A204.1 (cell line): ENCODE measurements around the gene FNDC11.
"Not testable (repeated sequence)": the region's sequence is repeated elsewhere in the genome, so short reads cannot be mapped to it uniquely, and the experiment has no call there.

Experiments
- FAIRE-seq: peaks from 2 replicates; lab custom pipeline; 2012; peaks lifted over from hg19 to GRCh38; lab: Jason Lieb, UNC

Gene FNDC11

DNA sequence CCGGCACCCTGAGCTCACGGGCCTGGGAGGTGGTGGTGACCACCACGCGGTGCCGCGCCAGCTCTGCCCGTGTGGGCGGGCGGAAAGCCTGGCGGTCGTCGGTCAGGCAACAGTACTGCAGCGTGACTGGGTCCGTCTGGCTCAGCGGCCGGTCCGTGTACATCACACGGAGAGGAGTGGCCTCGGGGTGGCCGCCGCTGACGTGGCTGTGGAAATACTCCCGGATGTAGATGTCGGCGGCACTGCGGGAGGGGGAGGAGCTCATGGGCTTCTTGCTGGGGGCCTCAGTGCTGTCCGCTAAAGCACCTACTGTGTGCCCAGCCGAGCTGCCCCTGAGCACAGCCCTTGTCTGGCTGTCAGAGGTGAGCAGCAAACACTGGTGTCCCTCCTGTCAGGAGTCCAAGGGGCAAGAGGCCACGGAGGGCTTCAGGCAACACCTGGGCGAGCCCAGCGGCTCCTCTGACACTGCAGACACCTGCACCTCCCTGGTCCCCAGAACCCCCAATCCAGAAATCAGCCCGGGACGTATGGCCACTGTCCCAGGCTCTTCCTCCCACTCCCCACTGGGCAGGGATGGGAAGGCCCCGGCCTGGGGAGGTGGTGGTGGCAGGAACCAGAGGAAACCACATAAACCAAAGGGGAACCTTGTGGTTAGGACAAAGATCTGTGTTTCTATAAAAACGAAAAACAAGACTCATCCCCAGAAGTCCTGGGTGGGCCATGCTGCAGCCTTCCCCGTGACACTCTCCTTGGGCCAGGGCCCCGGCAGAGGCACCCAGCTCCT, 13.6 kb downstream of the FNDC11 start:
- FAIRE-seq: no peak

DNA sequence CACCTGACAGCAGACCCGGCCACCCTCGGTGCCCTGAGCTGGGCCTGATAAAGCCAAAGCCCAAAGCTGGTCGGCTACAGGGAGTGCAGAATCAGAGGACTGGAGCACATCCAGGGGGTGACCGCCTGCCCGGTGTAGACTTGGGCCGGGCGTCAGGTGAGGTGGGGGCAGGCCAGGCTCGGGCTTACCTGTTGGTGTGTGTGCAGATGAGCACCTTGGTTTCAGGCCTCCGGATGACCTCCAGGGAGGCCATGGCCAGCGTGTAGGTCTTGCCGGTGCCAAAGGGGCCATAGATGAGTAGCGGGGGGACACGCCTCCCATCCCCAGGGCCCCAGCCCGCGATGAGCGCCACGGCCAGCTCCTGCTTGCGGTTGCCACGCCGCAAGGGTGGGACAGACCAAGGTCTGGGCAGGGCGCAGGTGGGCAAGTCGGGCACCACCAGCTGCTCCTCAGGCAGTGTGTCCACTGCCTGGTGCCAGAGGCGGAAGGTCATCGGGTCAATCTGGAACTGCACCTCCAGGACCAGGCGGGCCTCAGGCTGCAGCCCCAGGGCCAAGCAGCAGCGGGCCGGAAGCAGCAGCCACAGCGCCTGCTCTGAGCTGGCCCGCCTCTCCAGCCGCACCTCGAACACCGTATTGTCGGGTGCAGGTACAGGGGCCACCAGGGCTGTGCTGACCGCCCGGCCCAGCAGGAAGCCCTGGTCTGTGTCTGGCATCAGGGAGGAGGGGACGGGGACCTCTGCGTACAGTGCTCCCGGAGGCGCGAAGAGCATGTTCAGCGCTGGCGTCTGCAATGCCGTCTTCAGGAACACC, 14.4 kb downstream of the FNDC11 start:
- no peak for FAIRE-seq

DNA sequence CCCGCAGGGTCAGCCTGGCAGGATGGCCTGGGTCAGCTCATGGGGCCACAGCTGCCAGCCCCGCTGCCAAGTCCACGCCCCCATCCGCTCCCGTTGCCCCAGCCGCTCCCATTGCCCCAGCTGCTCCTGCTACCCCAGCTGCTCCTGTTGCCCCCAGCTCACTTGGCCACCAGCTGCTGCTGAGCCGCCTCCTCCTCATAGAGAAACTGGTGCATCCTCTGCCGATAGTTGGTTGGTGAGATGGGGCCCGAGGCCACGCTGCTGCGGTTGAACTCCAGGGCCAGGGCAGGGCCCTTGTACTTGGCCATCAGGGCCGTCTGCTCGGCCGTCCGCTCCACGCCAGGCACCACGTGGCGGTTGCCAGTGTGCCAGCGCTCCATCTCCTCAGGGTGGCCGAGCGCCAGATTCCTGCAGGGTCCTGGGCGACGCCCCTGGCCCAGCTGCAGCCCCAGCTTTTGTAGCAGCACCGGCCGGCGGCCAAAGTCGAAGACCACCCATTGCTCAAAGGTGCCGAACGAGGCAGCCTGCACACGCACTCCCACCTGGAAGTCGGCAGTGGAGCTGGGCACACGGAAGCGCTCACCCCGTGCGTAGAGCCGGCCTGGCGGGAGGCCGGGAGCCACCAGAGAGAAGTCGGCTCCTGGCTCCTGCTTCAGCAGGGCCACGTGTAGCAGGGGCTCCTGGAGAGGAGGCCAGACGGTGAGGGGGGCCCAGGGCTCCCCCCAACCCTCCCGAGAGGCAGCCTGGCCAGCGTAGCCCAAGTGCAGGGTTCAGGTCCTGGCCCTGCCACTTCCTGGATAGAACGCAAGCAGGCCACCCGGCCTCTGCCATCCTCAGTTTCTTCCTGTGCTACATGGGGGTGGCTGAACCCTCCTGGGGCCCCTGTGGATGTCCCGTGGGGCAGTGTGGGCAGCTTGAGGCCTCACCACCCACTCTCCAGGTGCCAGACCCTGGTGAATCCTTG, 15.3 kb downstream of the FNDC11 start:
- no peak for FAIRE-seq

DNA sequence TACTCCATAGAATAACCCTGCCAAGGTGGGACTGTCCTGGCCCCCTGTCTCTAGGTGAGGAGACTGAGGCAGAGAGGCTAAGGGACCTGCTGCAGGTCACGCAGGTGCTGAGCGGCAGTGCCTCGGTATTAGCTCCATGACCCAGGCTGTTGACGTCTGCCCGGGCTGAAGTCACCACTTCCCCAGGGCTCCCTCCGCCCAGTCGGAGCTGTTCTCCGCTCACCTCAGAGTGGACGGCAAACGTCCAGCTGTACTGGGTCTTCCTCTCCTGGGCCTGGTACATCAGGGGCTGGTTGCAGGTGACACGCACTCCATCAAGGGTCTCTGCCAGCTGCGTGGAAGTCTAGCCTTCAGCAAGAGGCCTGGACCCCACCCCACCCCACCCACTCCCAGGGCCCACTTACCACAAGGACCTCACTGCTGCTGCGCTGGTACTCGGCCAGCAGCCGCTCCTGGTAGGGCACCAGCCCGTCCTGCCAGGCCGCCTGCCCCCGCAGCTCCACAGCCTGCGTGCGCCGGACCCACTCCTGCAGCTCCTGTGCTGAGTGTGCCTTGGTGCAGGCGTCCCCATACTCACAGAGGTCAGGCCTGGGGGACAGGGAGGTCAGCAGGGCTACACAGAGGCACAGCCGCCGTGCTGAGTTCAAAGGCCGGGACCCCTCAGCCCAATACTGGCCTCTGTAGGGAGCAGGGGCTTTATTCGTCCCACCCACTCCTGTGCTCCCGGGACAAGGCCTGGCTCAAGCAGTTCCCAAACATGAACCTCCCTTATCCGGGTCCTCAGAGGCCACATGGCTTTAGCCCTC, 16.5 kb downstream of the FNDC11 start:
- FAIRE-seq: no peak

DNA sequence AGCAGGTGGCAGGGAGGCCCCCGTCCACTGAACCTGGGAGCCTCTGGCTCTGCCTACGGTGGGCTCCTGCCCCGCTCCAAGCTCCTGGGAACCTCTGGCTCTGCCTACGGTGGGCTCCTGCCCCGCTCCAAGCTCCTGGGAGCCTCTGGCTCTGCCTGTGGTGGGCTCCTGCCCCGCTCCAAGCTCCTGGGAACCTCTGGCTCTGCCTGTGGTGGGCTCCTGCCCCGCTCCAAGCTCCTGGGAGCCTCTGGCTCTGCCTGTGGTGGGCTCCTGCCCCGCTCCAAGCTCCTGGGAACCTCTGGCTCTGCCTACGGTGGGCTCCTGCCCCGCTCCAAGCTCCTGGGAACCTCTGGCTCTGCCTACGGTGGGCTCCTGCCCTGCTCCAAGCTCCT, 17.1 kb downstream of the FNDC11 start:
- FAIRE-seq: not testable (repeated sequence)

DNA sequence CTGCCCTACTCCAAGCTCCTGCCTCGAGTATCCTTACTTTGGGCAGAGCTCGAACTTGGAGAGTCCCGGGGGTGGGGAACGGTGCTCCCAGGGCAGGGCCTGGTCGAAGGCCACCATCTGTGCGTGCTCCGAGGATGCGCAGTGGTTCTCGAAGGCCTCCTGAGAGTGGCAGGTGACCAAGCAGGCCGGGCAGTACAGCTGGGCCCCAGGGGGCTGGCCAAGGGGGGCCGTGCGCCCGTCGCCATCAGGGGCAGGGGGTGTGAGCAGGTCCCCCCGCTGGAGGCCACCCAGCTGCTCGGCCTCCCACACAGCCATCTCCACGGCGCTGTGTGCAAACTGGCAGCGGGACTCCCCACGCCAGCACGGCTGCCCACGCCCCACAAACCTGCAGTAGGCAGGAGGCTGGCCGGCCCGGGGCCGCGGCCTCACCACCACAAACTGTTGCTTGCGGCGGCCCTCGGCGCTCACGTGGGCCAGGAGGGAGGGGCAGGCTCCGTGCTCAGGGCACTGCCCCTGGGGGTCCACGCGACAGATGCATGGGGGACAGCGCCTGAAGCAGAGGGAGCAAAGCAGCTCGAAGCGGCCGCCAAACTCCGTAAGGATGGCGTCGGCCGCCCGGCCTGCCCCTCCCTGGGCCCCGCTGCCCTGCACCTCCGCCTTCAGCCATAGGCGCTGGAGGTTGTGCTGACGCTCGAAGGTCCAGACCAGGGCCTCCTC, 18.3 kb downstream of the FNDC11 start:
- no peak for FAIRE-seq

DNA sequence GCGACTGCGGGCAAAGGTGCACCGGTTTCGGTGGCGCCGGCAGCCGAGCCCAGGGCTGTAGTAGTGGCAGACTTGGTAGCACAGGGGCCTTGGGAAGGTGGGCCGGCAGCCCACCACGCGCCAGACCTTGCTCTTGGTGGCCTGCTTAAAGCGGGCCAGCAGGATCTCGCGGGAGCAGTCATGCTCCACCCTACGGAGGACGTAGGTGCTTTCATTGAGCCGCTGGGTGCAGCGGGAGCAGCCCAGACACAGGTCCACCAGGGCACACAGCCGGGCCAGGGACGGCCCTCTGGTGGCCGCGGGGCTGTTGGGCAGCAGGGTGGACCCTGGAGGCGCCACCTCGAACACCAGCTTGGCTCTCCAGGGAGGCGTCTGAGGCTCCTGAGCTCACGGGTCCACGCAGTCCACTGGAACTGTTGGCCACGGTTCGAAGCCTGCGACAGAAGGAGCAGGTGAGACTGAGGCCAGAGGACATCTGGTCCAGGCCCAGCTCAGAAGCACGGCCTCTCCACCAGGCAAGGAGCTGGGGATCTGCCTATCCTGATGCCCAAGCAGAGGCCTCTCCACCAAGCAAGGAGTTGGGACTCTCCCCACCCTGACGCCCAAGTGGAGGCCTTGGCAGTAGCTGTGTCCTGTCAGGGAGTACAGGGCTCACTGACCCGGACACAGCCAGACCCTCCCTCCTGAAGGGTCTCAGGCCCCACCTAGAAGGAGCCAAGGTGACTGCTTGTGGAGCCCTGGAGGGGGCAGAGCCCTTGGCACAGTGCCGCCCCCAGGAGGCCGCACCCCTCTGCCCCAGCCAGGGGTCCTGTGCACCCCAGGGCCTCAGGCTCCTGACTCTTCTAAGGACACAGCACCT, 19.1 kb downstream of the FNDC11 start:
- FAIRE-seq: no peak

DNA sequence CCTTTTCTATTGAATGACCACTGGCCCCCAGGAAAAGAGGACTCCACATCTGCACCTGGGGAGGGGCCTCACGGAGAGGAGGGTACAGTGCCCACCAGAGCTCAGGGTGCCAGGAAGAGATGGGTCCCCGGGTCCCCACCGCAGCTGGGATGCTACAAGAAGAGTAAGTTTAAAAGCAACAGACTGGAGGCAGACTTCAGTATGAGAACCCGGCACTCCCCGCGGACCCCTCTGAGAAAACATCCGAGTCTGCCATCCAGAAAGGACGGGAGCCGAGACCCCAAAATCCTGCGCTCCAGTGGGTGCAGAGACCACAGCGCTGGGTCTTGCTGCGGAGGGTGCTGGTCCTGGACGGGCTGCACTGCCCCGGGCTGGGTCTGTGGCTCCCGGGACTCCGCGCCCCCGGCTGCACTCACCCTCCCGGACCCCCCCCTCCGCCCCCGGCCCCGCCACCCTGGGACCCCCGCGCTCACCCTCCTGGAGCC, 19.7 kb downstream of the FNDC11 start:
- FAIRE-seq: no peak

DNA sequence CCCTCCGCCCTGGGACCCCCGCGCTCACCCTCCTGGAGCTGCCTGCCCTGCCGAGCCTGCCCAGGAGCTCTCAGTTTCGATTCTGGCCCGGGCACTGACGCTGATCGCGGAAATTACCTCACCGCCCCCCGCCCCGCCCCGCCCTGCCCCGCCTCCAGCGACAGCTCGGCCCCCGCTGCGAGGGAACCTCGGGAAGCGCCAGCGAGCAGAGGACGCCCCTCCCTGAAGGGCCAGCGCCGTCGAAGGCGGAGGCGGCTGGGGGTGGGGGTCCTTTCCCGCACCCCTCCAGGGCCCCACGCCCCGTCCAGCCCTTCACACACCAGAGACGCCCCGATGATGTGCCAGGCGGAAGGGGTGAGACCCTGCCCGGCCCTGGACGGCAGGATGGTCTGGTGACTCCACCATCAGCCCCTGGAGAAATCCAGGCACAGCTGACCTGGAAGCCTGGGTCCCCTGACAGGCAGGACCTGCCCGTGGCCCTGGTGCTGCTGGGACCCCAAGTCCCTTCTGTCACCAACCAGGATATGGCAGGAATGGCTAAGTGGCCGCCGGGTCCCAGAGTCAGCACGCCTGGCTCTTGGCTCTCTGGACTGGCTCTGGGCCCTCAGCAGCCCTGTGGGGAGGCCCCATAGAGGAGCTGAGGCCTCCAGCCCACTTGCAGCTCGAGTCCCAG, 20.3 kb downstream of the FNDC11 start, which contains the start of gene HELZ2:
Gene HELZ2, minus strand, starts transcription at position 84 of the 673 bp plus-strand sequence. CDS start 1,854 bp downstream, outside the sequence.
- no peak for FAIRE-seq

DNA sequence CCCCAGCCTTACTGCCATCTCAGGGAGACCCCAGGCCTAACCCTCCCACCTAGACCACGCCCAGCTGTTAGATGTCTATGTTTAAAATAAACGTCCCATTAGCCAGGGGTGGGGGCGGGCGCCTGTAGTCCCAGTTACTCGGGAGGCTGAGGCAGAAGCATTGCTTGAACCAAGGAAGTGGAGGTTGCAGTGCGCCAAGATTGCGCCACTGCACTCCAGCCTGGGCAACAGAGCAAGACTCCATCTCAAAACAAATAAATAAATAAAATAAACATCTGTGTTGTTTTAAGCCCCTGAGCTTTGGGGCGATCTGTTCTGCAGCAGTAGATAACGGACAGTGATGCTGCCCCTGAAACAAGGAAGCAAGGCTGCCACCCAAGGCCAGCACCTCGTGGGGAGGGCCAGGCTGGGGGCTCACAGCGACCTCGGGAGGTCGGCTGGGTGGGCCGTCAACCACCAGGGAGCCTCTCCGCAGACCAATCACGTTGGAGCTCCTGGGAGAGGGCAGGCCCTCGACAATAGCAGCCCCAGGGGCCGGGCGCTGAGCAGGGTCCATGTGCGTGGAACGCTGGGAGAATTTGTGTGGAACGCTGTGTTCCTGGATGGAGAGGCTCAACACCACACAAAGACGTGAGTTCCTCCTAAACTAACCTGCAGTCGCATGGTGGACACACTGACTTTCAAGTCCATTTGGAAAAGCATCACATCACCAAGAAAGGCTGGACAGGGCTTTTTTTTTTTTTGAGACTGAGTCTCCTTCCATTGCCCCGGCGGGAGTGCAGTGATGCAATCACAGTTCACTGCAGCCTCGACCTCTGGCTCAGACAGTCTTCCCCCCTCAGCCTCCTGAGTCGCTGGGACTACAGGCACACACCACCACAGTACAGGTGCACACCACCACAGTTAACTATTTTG, 21.1 kb downstream of the FNDC11 start:
- no peak for FAIRE-seq

DNA sequence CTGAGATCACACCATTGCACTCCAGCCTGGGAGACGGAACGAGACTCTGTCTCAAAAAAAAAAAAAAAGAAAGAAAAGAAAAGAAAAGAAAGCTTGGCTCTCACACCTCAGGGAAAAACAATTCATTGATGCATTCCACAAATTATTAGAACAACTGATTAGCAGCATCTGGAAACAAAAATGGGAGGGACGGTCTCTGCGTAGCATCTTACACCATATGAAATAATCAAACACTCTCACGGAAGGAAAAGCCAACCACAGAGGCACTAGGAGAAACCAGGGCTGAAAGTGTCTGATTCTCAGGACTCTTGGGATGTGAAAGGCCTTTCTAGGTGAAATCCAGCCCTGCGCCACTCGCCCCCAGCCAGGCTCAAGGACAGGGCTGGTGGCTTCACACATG, 22.4 kb downstream of the FNDC11 start:
- FAIRE-seq: no peak

DNA sequence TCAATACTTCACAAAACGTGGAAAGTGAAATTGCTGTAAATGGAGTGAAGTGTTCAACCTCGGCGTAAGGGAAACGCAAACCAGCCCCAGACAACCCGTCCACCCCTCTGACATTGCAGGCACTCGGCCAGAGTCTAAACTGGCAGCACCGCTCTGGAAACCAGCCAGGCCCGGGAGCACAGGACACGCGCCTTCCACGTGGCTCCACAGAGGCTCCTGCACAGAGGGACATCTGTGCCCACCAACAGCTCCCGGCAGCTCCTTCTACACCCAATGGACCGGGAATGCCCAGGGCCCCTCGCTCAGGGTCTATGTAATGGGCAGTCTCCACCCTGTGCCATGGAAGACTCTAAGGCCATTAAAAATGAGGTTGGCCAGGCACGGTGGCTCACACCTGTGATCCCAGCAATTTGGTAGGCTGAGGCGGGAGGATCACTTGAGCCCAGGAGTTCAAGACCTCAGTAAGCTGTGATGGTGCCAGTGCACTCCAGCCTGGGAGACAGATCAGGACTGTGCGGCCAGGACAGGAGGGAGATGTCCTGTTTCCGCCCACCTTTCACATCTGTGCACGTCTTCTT, 23.4 kb downstream of the FNDC11 start:
- no peak for FAIRE-seq

DNA sequence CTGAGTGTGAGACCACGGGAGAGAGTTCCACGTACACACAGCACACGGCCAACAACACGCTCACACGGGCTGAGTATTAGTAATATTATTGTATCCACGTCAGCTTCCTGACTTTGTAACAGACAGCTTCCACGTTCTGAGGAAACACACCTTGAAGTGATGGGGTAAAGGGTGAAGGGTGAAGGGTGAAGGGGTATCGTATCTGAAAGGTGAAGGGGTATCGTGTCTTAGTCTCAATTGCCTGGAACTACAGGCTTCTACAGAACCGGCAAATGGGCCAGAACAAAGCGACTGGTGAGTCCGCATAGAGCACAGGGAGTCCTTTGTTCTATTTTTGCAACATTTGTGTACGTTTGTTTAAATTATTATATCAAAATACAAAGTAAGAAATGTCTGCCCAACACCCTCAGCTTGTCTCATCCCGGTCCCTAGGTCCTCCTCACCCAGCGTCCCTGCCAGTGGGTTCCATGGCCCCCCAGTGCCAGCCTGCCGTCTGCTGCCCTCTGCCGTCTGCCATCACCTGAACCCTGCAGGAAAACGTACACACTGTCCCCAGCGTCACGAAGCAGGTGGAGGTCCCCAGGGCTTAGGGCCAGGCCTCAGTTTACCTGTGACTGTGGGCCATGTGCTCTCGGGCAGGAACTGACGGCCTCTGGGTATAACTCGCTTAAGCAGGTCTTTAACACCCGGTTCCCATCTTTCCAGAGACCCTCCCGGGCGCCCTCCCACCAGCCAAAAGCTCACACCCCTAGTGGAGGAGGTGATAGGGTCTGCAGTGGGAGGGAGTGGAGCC, 24.5 kb downstream of the FNDC11 start:
- no peak for FAIRE-seq

DNA sequence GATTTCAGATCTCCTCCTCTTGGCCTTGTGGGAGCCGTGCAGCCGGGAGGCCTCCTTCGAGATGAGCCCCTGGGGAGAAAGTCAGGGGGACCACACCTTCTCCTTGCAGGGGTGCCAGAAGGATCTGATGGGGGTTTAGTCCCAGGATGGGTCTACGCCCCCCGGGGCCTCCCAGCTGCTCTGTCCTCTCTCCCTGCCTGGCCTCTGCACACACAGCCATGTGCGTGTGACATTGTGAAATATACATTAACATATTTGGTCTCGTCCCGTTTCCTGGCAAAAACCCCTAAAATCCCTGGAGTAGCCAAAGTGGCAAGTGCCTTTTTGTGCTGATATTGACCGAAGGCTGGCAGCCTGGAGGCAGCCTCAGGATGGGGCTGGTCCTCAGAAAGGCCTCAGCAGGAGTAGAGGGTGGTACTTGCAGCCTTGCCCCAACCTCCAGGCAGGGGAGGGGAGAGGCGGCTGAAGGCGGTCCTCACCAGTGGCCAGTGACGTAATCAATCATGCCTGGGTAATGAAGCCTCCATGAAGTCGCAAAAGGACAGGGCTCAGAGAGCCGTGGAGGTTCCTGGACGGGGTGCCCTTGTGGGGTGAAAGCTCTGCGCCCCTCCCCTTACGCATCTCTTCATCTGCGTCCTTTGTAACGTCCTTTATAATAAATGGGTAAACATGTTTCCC, 25.2 kb downstream of the FNDC11 start:
- FAIRE-seq: no peak

DNA sequence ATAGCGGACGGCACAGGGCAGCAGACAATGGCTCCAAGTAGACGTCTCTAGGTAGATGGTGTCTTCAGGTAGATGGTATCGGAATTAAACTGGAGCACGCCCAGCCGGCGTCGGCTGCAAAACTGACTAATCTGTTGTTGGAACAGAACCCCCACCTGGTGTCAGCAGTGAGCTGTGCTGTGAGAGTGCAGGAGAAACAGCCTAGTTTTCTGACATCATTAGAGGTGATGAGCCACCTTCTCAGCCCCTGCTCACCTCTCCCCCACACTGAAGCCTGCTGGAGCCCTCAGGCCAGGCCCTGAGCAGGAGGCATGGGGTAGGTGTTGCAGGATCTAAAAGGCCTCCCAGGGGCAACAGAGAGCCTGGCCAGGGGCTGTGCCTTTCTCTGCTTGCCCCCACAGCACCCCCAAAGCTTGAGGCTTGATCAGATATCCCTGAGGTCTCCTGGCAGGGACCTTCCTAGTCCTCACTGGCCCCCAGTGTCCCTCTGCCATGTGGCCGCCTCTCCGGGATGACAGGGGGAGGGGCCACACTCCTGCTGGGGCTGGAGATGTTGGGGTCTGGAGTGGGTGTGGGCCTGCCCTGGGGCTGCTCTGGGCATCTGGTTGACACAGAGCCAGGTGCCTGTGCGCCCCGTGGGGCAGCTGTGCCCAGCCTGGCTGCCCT, 27.0 kb downstream of the FNDC11 start:
- no peak for FAIRE-seq
